Measurements from ENCODE around the gene NOL9.

Gene NOL9

DNA sequence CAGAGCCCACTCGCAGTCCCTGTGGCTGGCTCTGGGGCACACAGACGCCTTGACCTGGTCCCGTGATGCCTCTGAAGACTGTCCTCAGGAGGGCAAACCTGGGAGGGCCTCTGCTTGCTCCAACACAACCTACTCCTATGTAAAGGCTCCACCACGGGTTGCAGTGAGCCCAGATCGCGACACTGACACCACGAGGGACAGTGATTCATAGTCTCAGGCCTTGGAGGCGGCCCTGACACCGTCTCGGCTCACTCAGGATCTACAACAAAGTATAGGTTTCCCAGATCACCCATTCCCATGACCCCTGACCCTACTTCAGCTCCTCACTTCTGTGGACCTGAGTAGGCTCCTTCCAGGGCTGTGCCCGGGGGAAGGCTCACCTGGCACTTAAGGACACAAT lies 28.0 kb downstream of the NOL9 start:
- no peak for FAIRE-seq
- DNase-seq (ENCODE audit: low spot score), result no peak

GRCh38 chr1:6523566-6523965 lies 30.7 kb downstream of the NOL9 start:
- FAIRE-seq (no peak), DNase-seq (ENCODE audit: low spot score) (peak; percentile 33)

DNA sequence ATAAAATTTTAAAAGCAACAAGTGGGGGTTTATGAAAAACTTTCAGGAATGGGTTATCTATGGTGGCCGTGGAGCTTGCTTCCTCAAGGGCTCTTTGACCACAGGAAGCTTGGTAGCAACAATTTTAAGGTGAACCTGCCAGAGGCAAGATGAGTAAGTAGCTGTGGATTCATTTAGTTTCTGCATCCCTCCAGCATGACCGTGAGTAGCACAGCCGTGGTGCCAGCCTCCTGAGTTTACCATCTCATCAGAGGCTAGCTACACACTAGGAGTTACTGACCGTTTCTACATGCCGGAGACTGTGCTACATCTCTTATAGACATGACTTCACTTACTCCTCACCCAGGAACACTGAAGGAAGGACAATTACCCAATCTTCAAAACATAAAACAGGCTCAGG lies 32.8 kb downstream of the NOL9 start:
- FAIRE-seq (no peak), DNase-seq (ENCODE audit: low spot score) (no peak)

DNA sequence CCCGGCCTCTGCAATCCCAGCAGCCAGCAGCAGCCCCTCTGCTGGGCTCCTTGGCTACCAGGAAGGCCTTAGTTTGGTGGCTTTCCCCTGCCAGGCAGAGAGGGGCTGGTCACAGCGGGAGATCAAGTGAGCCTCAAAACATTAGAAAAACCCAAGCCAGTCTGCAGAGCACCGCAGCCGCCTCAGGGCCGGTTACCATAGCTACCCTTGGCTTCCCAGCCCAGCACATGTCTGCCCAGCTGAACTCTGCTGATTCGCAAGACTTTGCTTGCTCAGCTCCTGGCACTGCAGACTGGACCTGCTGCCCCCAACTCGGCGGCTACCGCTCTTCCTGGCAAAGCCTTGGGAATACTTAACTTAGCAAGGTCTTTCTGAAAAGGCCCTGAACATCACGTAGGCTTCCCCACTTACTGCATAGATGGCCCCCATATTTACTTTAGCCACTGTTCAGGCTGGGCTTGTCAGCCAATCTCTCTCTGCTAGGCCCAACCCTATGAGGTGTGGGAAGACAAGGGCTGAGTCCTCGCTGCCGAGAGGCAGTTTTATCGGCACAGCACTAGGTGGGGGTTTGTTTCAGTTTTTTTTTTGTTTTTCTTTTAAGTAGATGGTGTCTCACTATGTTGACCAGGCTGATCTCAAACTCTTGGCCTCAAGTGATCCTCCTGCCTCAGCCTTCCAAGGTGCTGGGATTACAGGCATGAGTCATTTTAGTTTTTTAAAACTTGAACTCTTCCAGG lies 34.2 kb downstream of the NOL9 start:
- FAIRE-seq (no peak), DNase-seq (ENCODE audit: low spot score) (no peak)

- no peak for FAIRE-seq
These were observed 34.8 kb downstream of the NOL9 start for GRCh38 chr1:6519491-6519934.

DNA sequence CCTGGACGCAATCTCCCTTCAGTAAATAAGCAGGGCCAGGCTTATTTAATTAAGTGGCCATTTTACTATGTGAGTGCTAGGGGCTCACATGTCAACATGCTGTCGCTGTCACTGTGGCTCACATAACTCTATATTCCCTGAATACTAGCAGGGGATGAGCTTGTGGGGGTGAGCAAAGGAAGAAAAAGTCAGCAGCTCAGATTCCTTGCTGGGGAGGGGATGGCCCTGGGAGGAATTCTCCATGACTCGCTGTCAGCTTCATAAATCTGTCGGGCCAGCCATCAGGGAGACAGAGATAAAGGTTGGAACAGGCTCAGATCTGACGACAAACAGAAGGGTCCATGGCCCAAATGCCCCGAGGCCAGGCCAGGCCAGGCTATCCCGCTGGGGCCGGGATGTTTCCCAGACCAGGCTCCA lies 36.9 kb downstream of the NOL9 start:
- DNase-seq (ENCODE audit: low spot score) (peak; percentile 43), FAIRE-seq (no peak)

More at GRCh38 chr1:6519491-6519934, 34.8 kb downstream of the NOL9 start:
- no peak for DNase-seq (ENCODE audit: low spot score)

GRCh38 chr1:6515771-6516170 lies 38.5 kb downstream of the NOL9 start:
- FAIRE-seq (peak; percentile 59), DNase-seq (ENCODE audit: low spot score) (peak; percentile 87)

DNA sequence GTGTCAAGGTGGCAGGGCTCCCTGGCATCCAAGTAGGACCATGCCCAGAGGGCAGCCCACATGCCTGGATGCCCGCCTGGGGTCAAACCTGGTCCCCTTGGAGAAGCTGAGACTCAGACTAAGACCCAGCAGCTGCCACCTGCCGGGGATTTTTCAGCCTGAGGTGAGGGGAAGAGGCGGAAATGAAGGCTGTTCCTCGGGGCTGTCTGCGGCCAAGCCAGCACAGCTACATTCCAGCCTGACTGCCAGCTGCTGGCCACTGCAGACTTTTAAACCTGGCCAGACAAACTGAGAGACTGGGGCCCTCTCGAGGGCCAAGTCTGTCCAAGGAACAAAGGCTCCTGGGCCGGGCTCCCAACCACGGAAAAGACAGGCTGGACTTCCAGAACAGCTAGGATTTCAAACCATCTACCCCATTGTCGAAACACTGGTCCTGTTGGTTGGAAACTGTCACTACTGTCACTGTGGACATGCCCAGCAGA lies 41.0 kb downstream of the NOL9 start:
- no peak for FAIRE-seq
- DNase-seq (ENCODE audit: low spot score), result no peak

GRCh38 chr1:6512908-6513280 lies 41.4 kb downstream of the NOL9 start:
- FAIRE-seq (no peak), DNase-seq (ENCODE audit: low spot score) (no peak)

GRCh38 chr1:6512245-6512907 lies 41.9 kb downstream of the NOL9 start:
- FAIRE-seq (no peak), DNase-seq (ENCODE audit: low spot score) (no peak)

- FAIRE-seq, result no peak
- no peak for DNase-seq (ENCODE audit: low spot score)
These were observed 42.6 kb downstream of the NOL9 start for GRCh38 chr1:6511561-6512244.

DNA sequence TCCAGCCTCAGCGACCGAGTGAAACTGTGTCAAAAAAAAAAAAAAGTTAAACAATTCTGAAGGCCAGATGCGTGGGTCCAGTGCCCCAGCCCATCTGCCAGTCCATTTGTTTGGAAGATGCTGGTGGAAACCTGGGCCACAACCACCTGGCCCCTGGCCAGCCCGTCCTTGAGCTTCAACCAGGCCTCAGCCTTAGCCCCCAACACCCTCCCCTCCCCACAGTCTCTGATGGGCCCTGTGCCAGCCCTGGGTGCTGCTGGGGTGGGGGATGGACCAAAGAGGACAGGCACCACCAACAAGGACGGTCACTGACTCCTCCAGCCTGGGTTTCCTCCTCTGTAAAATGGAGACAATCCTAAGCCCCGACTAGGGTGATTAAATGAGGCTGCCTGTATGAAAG lies 43.3 kb downstream of the NOL9 start:
- DNase-seq (ENCODE audit: low spot score) (no peak), FAIRE-seq (no peak)

GRCh38 chr1:6510493-6510892 lies 43.8 kb downstream of the NOL9 start:
- FAIRE-seq, result no peak
- no peak for DNase-seq (ENCODE audit: low spot score)

DNA sequence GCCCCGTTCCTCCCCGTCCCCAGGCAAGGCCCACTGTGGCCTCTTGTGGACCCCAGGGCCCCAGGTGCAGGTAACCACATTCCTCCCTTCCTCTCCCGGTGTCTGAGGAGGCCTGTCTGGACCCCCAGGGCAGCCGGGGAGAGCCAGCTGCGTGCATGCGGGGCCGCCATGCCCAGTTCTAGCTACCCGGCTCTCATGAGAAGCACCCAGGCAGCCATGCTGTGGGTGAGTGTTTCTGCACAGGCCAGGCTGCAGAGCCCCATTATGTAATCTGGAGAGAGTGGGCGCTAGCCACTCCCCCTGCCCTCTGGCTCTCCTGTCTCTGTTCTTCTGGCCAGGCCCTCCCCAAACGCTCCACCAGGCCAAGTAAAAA lies 44.4 kb downstream of the NOL9 start:
- FAIRE-seq (no peak), DNase-seq (ENCODE audit: low spot score) (no peak)

DNA sequence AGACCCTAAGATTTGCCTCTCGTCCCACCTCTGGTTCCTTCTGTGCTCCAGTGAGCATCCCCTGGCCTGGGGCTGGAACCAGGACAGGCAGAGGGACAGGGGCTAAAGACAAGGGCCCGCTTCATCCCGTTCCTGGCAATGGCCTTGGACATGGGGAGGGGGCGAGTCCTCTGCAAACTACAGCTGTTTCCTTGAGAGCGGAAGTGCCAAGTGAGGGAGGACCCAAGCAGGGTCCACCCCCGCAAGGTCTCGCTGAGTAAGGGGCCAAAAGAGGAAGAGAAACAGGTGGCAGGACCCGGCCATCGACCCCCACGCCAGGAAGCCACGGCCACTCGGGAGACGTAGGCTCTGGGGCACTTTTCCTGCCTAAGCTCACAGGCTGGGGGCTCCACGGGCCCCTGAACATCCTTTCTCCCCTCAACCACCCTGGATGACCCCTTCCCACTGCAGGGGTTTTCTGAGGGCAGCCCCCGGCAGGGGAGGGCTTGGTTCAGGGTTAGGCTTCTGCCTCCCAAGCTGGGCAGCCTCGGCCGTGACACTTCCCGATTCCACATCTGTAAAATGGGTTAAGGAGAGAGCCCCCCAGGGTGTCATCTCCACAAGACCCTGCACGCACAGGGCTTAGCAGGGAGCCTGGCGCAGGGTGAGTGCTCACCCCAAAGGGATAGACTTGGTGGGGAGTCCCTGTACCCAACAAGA lies 44.9 kb downstream of the NOL9 start:
- DNase-seq (ENCODE audit: low spot score) (no peak), FAIRE-seq (no peak)

DNA sequence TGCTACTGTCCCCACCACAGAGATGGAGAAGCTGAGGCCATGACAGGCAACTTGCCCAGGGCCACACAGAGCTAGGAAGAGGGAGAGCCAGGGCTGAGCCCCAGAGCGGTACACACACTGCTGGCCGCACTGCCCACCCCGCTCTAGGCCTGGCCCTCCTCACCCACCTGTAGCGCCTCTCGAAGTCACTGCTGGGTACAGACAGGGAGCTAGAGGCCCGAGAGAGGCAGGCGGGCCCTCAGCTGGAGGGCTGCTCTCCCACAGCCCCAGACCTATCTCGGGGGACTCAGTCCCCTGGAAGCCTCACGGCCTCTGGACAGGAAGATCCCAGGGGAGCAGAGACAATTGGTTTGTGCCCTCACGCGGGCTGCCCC lies 45.5 kb downstream of the NOL9 start:
- FAIRE-seq (no peak), DNase-seq (ENCODE audit: low spot score) (no peak)

- FAIRE-seq, result no peak
- DNase-seq (ENCODE audit: low spot score), result no peak
These were observed 46.0 kb downstream of the NOL9 start for GRCh38 chr1:6508154-6508815.

DNA sequence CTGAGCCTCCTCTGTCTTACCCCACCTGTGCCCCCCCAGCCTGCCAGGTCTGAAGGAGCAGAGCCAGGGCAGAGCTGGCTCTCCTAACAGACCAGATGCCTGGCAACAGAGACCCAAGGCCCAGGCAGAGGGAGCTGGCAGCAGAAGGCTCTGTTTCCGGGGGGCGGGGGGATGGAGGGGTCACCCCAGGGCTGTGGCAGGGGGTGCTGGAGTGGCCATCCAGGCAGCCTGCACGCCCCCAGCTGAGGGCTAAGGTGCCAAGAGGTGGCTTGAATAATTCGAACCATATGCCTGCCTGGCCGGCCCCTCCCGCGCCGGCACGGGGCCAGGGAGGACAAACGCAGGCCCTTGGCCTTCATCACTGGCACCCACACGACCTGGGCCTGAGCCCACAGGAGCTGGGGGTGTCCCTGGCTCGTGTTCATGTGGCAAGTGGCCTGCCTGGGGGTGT lies 46.8 kb downstream of the NOL9 start:
- no peak for FAIRE-seq

DNA sequence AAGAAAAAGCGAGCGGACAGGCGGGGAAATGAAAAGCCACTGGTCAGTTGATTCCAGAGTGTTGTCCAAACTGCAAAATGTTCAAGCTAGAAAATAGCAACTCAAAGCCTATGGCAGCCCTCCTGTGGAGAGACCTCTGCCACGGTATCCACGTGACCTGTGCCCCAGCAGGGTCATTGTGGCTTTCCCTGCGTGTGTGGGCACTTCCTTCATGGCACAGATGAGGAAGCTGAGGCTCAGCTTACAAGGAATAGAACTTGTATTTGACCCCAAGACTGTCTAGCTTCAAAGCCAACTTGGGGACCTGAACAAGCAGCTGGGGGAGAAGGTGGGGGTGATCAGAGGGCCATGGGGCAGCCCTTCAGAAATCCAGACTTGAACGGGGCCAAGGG lies 47.3 kb downstream of the NOL9 start:
- DNase-seq (ENCODE audit: low spot score), result no peak

More for the DNA sequence above, 46.8 kb downstream of the NOL9 start:
- DNase-seq (ENCODE audit: low spot score), result no peak

DNA sequence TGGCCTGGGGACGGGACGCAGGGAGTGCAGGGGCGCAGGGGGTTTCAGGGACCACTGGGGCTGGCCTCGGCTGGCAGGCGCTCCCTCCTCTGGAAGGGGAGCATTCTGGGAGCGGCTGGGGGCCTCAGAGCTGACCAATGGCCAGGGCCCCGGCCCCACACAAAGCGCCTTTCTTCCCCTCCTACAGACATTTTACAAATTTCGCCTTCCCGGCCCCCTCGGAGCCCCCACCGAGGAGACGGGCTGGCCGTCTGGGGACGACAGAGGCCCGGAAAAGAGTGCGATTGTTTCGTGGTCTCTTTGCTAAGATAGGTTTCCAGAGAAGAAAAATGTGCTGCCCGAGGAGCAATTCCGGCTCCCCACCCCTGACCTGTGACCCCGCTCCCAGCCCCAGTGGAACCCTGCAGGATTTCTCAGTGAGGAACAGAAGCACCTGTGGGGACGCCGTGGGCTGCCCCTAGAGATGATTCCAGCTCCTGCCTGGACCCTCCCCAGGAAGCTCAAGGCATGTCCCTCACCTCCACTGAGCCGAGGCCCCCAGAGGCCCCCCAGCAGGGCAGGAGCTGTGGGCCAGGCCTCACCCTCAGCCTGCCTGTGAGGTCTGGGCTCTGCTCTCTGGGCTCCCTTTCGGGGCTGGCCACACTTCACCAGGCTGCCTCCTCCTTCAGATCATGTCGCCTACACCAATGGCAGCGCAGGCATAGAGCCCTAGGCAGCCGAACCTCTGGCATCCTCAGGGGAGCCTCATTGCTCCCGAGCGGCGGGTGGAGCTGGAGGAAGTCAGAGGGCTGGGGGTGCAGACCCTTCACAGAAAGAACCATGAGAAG lies 47.9 kb downstream of the NOL9 start:
- no peak for FAIRE-seq
- DNase-seq (ENCODE audit: low spot score), result no peak

More for the DNA sequence above, 47.3 kb downstream of the NOL9 start:
- FAIRE-seq, result no peak

Data from RCC 7860 (cell line).